Activated naive CD4-positive, alpha-beta T cell treated with anti-CD3 and anti-CD28 coated beads, Interleukin-2, amount 50 U/mL, for 72 hours (primary cell): ENCODE results near the gene RABEP2. TPM values are rescaled to one million over a fixed set of nuclear protein-coding genes. Genes with fewer than 3 reads are reported as not detected.
"Not testable (repeated sequence)": the region's sequence is repeated elsewhere in the genome, so short reads cannot be mapped to it uniquely, and the experiment has no call there.

Experiments
- ATAC-seq, 2 donors: fragments of 150-1000 bp; cut with Tn5 transposase; 2 replicates each; pipeline ENCODE4 v1.10.0; 2021; ENCODE audit warnings: mild to moderate bottlenecking in 2 of 2, moderate library complexity in 2 of 2
- DNase-seq, 2 donors: peaks; one replicate each; pipeline ENCODE4 v3.0.0; 2021 to 2022; ENCODE audit warnings: low spot score in 2 of 2
- H3K27ac Mint-ChIP-seq, 2 donors: one replicate each; pipeline ENCODE4 v1.8.0; 2022; ENCODE audit warnings: mild to moderate bottlenecking in 2 of 2, mixed read lengths in 2 of 2
- H3K36me3 Mint-ChIP-seq, 2 donors: one replicate each; pipeline ENCODE4 v1.8.0; 2022; ENCODE audit warnings: mixed read lengths in 2 of 2
- H3K9me3 Mint-ChIP-seq, 2 donors: one replicate each; pipeline ENCODE4 v1.8.0; 2022; ENCODE audit warnings: mixed read lengths in 2 of 2
- total RNA-seq, 2 donors: library from RNA; stranded (reverse); gene quantifications; one replicate each; pipeline ENCODE4 v1.2.3, GENCODE V29; 2022

RABEP2 gene
- total RNA-seq, 2 donors from 2014 or later, result 20.7 to 25.1 TPM

DNA sequence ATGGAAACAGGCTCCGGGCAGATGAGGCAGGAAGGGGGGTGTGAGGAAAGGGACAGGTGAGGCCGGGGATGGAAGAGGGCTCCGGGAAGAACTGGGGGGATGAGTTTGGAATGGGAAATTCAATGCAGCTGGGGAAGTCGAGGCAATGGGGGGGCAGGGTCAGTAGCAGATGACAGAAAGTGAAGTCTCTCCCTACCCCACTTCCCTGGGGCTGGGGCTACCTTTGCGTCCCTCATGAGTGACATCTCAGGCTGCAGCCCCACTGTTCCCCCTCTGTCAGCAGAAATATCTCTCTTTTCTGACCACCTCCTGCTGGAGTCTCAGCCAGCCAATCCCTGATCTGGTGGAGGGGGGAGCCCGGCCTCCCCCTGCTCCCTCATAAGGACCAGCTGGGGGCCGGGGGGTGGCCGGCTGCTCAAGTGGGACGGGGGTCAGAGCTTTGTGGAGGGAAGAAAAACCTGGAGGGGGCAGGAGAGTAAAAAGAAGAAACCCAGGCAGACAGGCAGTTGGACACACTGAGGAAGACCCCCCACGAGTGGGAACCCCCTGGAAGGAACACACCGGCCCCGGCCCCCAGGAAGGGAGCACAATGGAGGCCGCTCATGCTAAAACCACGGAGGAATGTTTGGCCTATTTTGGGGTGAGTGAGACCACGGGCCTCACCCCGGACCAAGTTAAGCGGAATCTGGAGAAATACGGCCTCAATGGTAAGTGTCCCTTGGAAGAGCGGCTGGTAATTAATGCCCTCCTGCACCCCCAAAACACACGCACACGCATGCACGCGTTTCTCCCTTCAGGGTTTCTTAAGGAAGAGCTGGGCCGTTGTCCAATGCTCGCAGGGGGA lies 46.7 kb downstream of the RABEP2 start, which contains the start of gene ATP2A1:
Gene ATP2A1 (plus strand): TSS at position 406 of the 844 bp plus-strand sequence. CDS start 184 bp downstream, at position 590.
- Mint-ChIP-seq H3K36me3 (peaks cover 8 to 9% of the 10 kb centered on the region in 2 donors), H3K27ac (peak within 1 kb of the TSS; percentile 50 to 71), H3K9me3 (peaks cover 0 to 5% of the 10 kb centered on the region in 2 donors)
- DNase-seq (no peak), ATAC-seq (no peak)

DNA sequence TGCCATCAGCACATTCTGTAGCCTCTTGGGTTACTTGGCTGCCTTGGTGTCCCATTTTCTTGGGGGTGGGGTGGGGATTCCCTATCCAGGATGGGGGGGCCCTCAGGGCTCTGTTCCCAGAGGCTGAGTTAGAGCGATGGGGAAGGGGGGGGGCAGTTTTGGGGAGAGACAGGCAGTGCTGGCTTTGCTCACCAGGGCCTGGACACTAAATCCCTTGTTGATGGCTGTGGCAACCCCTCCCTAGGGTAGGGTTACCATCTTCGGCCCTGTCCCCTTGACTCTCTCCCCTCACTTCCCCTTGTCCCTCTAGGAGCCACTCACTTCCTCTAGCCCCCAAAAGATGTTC lies 47.4 kb downstream of the RABEP2 start:
- Mint-ChIP-seq H3K36me3 (peaks cover 8 to 9% of the 10 kb centered on the region in 2 donors), H3K9me3 (peaks cover 0 to 5% of the 10 kb centered on the region in 2 donors), H3K27ac (peak overlapping the region in 1 of 2 donors; percentile 56)
- no peak for DNase-seq
- no peak for ATAC-seq

DNA sequence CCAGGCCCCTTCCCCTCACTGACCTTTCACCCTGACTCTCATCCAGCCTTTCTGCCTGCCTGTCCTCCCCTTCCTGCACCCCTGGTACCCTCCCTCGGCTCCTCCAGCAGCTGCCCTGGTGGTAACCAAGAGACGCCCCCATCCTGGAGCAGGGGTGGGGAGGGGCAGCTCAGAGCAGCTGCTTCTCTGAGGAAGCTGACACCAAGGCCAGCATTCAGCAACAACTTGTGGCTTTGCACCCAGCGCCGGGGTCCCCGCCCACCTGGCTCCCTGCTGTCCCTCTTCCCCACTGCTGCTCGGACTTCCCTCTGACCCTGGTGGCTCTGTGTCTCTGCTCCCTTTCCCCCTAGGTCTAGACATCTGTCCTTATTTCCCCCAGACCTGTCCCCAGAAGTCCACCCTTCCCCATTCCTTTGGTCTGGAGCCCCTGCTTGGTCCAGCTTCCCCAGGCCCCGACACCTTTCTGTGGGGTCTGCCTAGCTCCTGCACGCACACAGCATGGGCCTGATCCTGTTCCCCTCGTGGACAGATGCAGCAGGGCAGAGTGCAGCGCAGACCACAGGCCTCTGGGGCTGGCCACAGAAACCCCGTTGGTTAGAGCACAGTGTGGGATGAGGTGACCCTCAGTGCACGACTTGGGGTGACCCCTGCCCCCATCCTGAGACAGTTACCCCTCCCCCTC lies 47.9 kb downstream of the RABEP2 start:
- Mint-ChIP-seq H3K9me3 (peaks cover 0 to 5% of the 10 kb centered on the region in 2 donors), H3K36me3 (peaks cover 8 to 9% of the 10 kb centered on the region in 2 donors), H3K27ac (peak overlapping the region in 1 of 2 donors; percentile 56)
- DNase-seq (no peak), ATAC-seq (no peak)

DNA sequence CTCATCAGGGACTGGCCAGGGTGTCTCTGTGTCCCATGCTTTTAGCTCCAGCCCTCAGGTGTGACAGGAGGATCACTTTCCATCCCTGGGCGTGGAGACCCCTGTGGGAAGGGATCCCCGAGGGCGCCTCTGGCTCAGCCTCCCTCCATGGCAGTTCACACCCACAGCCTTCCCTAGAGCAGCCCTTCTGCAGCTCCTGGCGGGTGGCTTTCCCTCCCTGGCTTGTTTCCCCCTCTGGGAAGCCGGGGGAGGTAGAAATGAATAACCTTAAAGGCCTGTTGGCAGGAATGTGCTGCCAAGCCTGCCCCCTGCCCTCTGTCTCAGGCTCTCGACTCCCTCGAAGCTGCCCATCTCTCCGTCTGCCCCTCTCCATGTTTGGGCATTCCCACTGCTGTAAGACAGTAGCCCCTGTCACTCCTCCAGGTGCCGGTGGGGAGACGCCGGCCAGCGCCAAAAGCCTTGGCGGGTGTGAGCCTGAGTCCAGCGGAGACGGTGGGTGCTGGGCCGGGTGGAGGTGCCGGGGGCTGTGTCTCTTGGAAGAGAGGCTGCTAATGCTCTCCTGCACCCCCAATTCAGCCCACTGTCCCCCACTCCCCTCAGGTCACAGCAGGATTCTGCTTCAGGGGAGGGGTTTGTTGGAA lies 48.9 kb downstream of the RABEP2 start:
- Mint-ChIP-seq H3K27ac (peak overlapping the region in 1 of 2 donors; percentile 56), H3K9me3 (peaks cover 0 to 4% of the 10 kb centered on the region in 2 donors), H3K36me3 (peaks cover 4 to 5% of the 10 kb centered on the region in 2 donors)
- ATAC-seq, result no peak
- DNase-seq, result no peak

DNA sequence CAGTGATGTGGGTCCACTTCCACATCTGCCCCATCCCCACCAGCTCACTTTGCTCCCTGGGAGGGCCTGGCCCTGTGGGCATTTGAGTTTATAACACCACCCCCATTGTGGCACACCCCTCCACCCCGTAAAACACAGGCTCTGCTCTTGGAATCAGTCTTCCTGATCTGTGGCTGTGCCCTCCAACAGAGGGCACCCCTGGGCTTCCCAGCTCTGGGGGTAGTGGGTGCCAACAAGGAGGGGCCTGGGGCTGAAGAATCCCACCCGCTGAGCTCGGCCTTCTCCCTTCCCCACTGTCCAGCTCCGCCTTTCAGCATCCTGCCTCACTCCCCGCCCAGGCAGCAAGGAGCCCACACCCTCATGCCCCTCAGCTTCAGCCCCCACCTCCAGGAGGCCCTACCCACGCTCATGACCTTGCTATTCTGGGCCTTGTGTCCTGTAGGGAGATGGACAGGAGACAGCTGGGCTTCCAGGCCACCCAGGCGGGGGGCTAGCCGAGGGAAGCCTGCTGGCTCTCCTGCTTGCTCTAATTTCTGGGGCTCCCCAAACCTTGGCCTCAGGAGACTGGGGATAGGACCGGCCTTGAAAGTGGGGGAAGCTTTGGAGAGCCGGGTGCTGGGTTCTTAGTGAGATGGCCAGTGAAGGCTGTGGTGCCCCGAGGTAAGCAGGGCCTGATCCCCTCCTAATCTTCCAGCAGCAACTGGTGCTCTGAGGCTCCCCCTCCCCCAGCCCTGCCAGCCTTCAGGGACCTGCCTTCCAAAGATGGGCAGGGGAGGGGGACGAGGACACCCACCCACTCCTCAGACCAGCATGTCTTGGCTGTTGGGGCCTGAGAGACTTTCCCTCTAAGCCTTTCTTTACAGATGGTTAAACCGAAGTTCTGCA lies 49.7 kb downstream of the RABEP2 start:
- peak overlapping the region in 1 of 2 donors; percentile 89 for H3K27ac Mint-ChIP-seq
- DNase-seq (no peak), ATAC-seq (no peak)
- no peaks in the 10 kb centered on the region for H3K36me3 Mint-ChIP-seq
- H3K9me3 Mint-ChIP-seq, result no peaks in the 10 kb centered on the region

DNA sequence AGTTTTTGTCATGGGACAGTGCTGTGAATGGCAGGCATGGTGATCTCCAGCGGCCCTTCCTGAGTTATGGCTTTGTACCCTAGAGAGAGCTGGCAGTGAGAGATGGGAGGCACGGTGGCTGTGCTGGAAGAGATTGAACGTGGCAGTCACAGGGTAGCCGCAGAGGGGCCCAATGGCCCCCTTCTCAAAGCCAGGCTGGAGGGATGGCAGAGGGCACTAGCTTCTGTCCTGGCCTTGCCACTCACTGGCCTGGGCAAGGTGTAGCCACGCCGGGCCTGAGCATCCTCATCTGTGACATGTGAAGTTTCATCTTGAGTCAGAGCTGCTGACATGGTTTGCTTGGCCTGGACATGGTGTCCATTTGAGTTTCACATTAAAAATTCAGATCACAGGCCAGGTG lies 50.6 kb downstream of the RABEP2 start:
- no peaks in the 10 kb centered on the region for H3K9me3 Mint-ChIP-seq
- ATAC-seq (peak in 1 of 2 donors; percentile 27), DNase-seq (no peak)
- no peaks in the 10 kb centered on the region for H3K36me3 Mint-ChIP-seq
- no peak overlapping the region for H3K27ac Mint-ChIP-seq

DNA sequence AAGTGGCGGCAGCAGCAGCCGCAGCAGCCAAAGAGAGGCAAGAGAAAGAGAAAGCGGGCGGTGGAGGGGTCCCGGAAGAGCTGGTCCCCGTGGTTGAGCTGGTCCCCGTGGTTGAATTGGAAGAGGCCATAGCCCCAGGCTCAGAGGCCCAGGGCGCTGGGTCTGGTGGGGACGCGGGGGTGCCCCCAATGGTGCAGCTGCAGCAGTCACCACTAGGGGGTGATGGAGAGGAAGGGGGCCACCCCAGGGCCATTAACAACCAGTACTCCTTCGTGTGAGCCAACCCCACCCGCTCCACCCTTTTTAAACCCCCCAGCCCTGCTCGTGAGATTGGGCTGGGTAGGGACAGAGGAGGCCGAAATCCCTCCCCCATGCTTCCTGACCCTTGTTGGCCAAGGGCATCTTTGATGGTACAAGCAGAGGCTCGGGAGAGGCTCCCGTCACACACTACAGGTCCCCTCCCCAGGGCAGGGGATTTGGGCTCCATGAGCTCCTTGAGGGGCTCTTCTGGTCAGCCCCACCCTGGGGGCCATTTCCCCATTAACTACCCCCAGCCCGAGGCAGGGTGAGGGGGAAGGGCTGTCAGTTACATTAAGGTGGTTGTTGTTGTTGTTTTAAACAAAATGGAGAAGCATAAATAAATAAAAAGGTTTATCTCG lies 51.4 kb downstream of the RABEP2 start:
- H3K9me3 Mint-ChIP-seq, result no peaks in the 10 kb centered on the region
- H3K27ac Mint-ChIP-seq, result peak overlapping the region in 1 of 2 donors; percentile 44
- peak; percentile 63 to 79 for ATAC-seq
- peak in 1 of 2 donors; percentile 73 for DNase-seq
- H3K36me3 Mint-ChIP-seq, result no peaks in the 10 kb centered on the region

DNA sequence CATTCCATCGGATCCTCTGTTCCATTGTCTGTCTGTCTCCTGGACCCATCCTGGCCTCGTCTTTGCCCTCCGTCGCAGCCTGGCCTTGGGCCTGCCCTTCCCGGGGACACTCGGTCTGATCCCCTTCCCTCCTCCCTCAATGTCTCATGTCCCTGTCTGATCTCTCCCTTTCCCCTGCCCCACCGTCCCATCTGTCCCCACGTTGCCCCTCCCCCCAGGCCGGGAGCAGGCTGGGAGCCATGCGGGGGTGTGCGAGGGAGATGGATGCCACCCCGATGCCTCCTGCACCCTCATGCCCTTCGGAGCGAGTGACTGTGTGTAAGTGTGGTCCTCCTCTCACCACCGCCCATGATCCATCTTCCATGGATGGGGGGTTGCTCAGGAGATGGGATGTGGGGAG lies 52.1 kb downstream of the RABEP2 start:
- DNase-seq, result no peak
- H3K36me3 Mint-ChIP-seq, result no peaks in the 10 kb centered on the region

DNA sequence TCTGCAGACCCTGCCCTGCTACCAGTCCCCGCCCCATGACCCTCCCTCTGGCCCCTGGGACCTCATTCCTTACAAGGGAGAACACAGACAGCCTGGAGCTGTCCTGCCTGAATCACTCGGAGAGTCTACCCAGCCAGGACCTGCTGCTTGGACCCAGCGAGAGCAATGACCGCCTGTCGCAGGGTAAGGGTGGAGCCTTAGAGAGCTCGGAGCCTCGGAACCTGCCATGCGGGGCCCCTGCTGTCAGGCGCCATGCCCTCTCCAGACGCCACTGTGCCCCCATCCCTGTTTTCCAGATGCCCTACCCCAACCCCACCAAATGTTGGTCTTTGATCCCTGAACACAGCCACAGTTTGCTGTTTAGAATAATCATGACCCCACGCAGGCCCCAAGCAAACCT lies 55.8 kb downstream of the RABEP2 start:
- no peak for ATAC-seq
- Mint-ChIP-seq H3K9me3 (no peaks in the 10 kb centered on the region), H3K27ac (peak overlapping the region in 1 of 2 donors; percentile 4)

More for the DNA sequence above, 52.1 kb downstream of the RABEP2 start:
- H3K9me3 Mint-ChIP-seq, result no peaks in the 10 kb centered on the region
- no peak for ATAC-seq
- H3K27ac Mint-ChIP-seq, result no peak overlapping the region

DNA sequence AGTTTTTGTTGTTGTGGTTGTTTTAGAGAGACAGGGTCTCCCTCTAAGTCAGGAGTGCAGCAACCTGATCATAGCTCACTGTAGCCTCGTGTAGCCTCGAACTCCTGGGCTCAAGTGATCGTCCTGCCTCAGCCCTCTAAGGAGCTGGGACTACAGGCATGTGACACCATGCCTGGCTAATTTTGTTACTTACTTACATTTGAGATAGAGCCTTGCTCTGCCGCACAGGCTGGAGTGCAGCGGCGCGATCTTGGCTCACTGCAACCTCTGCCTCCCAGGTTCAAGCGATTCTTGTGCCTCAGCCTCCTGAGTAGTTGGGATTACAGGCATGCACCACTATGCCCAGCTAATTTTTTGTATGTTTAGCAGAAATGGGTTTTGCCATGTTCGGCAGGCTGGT lies 57.4 kb downstream of the RABEP2 start:
- not testable (repeated sequence) for DNase-seq, H3K36me3 Mint-ChIP-seq, H3K9me3 Mint-ChIP-seq, H3K27ac Mint-ChIP-seq, ATAC-seq

More for the DNA sequence above, 55.8 kb downstream of the RABEP2 start:
- DNase-seq, result no peak
- no peaks in the 10 kb centered on the region for H3K36me3 Mint-ChIP-seq

DNA sequence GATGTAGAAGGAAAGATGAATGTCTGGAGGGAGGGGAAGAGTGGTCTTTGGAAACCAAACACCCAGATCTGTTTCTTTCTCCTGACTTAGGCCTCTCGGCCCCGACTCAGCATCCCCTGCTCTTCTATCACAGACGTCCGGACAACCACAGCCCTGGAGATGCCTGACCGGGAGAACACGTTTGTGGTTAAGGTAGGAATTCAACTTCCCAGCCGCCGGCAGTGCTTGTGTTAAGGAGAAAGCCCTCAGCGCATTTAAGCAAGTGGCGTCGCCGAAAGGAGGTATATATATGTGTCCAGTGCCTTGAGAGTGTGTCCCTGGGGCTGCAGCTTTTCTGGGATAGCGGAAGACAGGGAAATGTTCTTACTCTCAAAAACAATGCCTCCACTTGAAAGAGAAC lies 57.8 kb downstream of the RABEP2 start:
- Mint-ChIP-seq H3K9me3 (no peaks in the 10 kb centered on the region), H3K27ac (peak overlapping the region in 1 of 2 donors; percentile 14), H3K36me3 (peaks cover 6 to 8% of the 10 kb centered on the region in 2 donors)
- no peak for DNase-seq
- ATAC-seq, result no peak

DNA sequence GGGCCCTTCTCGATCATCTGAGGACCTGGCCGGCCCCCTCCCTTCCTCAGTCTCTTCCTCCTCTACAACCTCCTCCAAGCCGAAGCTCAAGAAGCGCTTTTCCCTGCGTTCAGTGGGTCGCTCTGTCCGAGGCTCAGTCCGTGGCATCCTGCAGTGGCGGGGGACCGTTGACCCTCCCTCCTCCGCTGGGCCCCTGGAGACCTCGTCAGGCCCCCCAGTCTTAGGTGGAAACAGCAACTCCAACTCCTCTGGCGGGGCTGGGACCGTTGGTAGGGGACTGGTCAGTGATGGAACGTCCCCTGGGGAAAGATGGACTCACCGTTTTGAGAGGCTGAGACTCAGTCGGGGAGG lies 58.6 kb downstream of the RABEP2 start:
- ATAC-seq (no peak), DNase-seq (no peak)
- peaks cover 8 to 12% of the 10 kb centered on the region in 2 donors for H3K36me3 Mint-ChIP-seq
- peak overlapping the region in 1 of 2 donors; percentile 92 for H3K27ac Mint-ChIP-seq
- H3K9me3 Mint-ChIP-seq, result no peaks in the 10 kb centered on the region

DNA sequence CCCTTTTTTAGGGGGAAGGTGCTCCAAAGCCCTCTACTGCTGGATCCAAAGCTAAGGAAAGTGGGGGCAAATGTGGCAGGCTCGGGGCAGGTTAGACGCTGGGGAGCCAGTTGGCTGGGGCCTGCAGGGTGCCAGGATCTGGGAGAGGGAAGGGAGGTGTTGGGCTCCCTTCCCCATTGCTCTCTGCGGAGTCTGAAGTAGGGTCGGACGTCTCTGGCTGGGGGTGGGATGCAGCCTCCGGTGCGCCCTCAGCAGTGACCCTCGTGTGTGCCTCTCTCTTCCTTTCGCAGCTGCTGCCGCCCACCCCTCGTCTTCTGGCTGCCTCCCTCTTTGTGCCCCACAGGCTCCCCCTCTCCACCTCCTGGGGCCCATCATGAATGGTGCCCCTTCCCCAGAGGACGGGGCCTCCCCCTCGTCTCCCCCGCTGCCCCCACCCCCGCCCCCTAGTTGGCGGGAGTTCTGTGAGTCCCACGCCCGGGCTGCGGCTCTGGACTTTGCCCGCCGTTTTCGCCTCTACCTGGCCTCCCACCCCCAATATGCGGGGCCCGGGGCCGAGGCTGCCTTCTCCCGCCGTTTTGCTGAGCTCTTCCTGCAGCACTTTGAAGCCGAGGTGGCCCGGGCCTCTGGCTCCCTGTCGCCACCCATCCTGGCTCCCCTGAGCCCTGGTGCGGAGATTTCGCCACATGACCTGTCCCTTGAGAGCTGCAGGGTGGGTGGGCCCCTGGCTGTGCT lies 59.1 kb downstream of the RABEP2 start:
- no peak for ATAC-seq
- no peak for DNase-seq
- Mint-ChIP-seq H3K36me3 (peaks cover 8 to 12% of the 10 kb centered on the region in 2 donors), H3K9me3 (no peaks in the 10 kb centered on the region), H3K27ac (peak overlapping the region in 1 of 2 donors; percentile 92)

DNA sequence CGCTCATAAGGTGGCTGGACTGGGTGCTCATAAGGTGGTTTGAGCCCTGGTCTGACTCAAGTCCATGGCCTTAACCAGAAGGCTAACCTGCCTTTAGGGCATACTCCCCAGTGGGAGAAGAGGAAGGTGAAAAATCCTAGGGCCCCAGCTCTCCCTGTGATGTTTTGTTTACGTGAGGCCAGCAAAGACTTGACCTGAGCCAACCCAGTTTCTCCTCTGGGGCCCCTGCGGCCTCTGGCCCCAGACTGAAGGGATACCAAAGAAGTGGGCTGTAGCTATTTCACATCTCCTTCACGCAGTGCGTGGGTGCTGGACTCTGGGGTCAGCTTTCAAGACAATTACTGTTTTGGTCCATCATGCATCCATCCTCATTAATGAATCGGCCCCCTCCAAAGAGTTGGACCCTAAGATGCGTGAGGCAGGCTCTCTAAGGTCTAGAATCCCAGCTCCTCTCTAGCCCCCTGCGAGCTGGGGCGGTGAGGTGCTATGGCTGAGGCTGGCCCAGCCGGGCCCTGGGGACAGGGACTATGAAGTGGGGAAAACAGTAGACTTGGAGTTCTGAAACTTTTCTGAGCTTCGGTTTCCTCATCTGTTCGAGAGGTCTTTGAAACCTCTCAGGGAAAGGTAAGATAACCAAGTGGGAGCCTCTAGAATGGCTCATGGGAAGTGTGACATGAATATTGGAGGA lies 59.9 kb downstream of the RABEP2 start:
- DNase-seq, result no peak
- Mint-ChIP-seq H3K9me3 (no peaks in the 10 kb centered on the region), H3K36me3 (peaks cover 8 to 12% of the 10 kb centered on the region in 2 donors), H3K27ac (peak overlapping the region in 1 of 2 donors; percentile 31)
- no peak for ATAC-seq
